AG09309 (cell line): ENCODE measurements around the gene MBOAT7.
A peak's percentile ranks its signal among the peaks of the same experiment; 100 is the strongest.
"Not testable (repeated sequence)": the region's sequence is repeated elsewhere in the genome, so short reads cannot be mapped to it uniquely, and the experiment has no call there.

Experiments used
- DNase-seq: peaks from one replicate; pipeline ENCODE4 v3.0.0-alpha.2; 2010; ENCODE audit warnings: low read depth
- H3K4me3 ChIP-seq: 2 replicates; pipeline ENCODE4 v1.5.1; 2011; ENCODE audit warnings: mild to moderate bottlenecking, low read depth, low read length, moderate library complexity; ENCODE audit not compliant: control insufficient read depth
- CTCF ChIP-seq: IDR thresholded peaks from 2 replicates; pipeline ENCODE4 v1.5.1; 2011; ENCODE audit warnings: mild to moderate bottlenecking, low read depth, low read length, inconsistent platforms; ENCODE audit not compliant: insufficient read depth, control insufficient read depth; ENCODE audit errors: missing control alignments

MBOAT7 gene

GRCh38 chr19:54189145-54189734 lies at the start of gene MBOAT7:
TSS of gene MBOAT7 (minus strand) at chr19:54189580. CDS start at chr19:54188508, 1,072 bp downstream.
- no peak for TF ChIP-seq CTCF
- H3K4me3 ChIP-seq = peak within 1 kb of the TSS; percentile 85
- DNase-seq = no peak

GRCh38 chr19:54233941-54234340 lies 44.6 kb upstream of the MBOAT7 start:
- H3K4me3 ChIP-seq = no peak overlapping the region
- TF ChIP-seq CTCF = no peak
- DNase-seq = no peak

GRCh38 chr19:54231077-54231931 lies 41.9 kb upstream of the MBOAT7 start:
- peak; percentile 99 for TF ChIP-seq CTCF
- DNase-seq = peak; percentile 52
- no peak overlapping the region for H3K4me3 ChIP-seq

- DNase-seq = no peak
- no peak overlapping the region for H3K4me3 ChIP-seq
- TF ChIP-seq CTCF = no peak
These were observed 40.7 kb upstream of the MBOAT7 start for GRCh38 chr19:54230031-54230430.

- no peak overlapping the region for H3K4me3 ChIP-seq
- TF ChIP-seq CTCF = no peak
These were observed 39.8 kb upstream of the MBOAT7 start for GRCh38 chr19:54229146-54229545.

GRCh38 chr19:54224619-54225018 lies 35.2 kb upstream of the MBOAT7 start:
- H3K4me3 ChIP-seq, DNase-seq: not testable (repeated sequence)

More at GRCh38 chr19:54229146-54229545, 39.8 kb upstream of the MBOAT7 start:
- no peak for DNase-seq

- H3K4me3 ChIP-seq, DNase-seq: not testable (repeated sequence)
These were observed 34.5 kb upstream of the MBOAT7 start for GRCh38 chr19:54223937-54224281.

- not testable (repeated sequence) for DNase-seq
These were observed 34.0 kb upstream of the MBOAT7 start for GRCh38 chr19:54223277-54223936.

GRCh38 chr19:54222474-54223276 lies 33.3 kb upstream of the MBOAT7 start, which contains the start of gene LILRB3:
TSS of gene LILRB3 (minus strand) at chr19:54223007. CDS start at chr19:54222976, 31 bp downstream.
- not testable (repeated sequence) for DNase-seq, H3K4me3 ChIP-seq

More at GRCh38 chr19:54223277-54223936, 34.0 kb upstream of the MBOAT7 start:
- not testable (repeated sequence) for H3K4me3 ChIP-seq

GRCh38 chr19:54221947-54222346 lies 32.6 kb upstream of the MBOAT7 start:
- H3K4me3 ChIP-seq, DNase-seq: not testable (repeated sequence)

- not testable (repeated sequence) for DNase-seq, H3K4me3 ChIP-seq
These were observed 30.3 kb upstream of the MBOAT7 start for GRCh38 chr19:54219702-54220101.
